Uterus (tissue), 4 donors: ENCODE measurements around the gene PM20D1. TPM values are rescaled to one million over a fixed set of nuclear protein-coding genes. Genes with fewer than 3 reads are reported as not detected.

ENCODE experiments used
- DNase-seq, 2 donors: peaks; one replicate each; pipeline ENCODE4 v3.0.0-alpha.2; 2019 to 2020
- H3K27ac ChIP-seq, 2 donors: fragments of 200-600 bp; sonication (generic); 1 replicate in 1 of 2; 2 replicates in 1 of 2; pipeline ENCODE4 v1.5.1; 2016 to 2018
- H3K27me3 ChIP-seq, 2 donors: fragments of 200-600 bp; sonication (generic); one replicate each; pipeline ENCODE4 v1.5.1; 2018 to 2019; ENCODE audit warnings: control low read depth in 1 of 2
- H3K36me3 ChIP-seq, 2 donors: fragments of 200-600 bp; sonication (generic); one replicate each; pipeline ENCODE4 v1.5.1; 2019; ENCODE audit warnings: control low read depth in 1 of 2
- H3K4me1 ChIP-seq, 2 donors: fragments of 200-600 bp; sonication (generic); one replicate each; pipeline ENCODE4 v1.5.1; 2018 to 2019; ENCODE audit warnings: control low read depth in 1 of 2
- H3K4me3 ChIP-seq, 2 donors: fragments of 200-600 bp; sonication (generic); 1 replicate in 1 of 2; 2 replicates in 1 of 2; pipeline ENCODE4 v1.5.1; 2018 to 2019; ENCODE audit warnings: mild to moderate bottlenecking in 1 of 2
- H3K9me3 ChIP-seq, 2 donors: fragments of 200-600 bp; sonication (generic); one replicate each; pipeline ENCODE4 v1.5.1; 2019; ENCODE audit warnings: control low read depth in 1 of 2
- POLR2A ChIP-seq, 2 donors: fragments of 450-650 bp; IDR thresholded peaks; one replicate each; pipeline ENCODE4 v1.6.1; 2016; ENCODE audit warnings: antibody characterized with exemption in 2 of 2, mild to moderate bottlenecking in 1 of 2, moderate library complexity in 1 of 2
- intact Hi-C: fragments of 100-400 bp; cut with DNase I; formaldehyde crosslinking; loops from one replicate; pipeline ENCODE4 v1.15.1; 2023; ENCODE audit warnings: low total_unique reads
- total RNA-seq, 4 donors: library from RNA; depleted of rRNA in 3 of 4; stranded (reverse); fragments of >200 nt in 3 of 4; gene quantifications; one replicate each; pipeline versions ENCODE4 v1.1.0 to v1.2.4, GENCODE V29; 2014 to 2023
- TF ChIP-seq, protein P1 (sequence below), 4 experiments: fragments of 200-600 bp in 2 of 4; fragments of 450-650 bp in 2 of 4; sonication (generic) in 2 of 4; IDR thresholded peaks; one replicate each; pipeline ENCODE4 v1.5.1; 2016 to 2019; ENCODE audit warnings: antibody characterized with exemption in 4 of 4, mild to moderate bottlenecking in 2 of 4, moderate library complexity in 1 of 4
- donor health status: DM: yes; HTN: yes; CAD: no.

PM20D1 gene
- total RNA-seq, 4 donors from 2014 or later, result 0.59 to 0.69 TPM; not detected in 2

DNA sequence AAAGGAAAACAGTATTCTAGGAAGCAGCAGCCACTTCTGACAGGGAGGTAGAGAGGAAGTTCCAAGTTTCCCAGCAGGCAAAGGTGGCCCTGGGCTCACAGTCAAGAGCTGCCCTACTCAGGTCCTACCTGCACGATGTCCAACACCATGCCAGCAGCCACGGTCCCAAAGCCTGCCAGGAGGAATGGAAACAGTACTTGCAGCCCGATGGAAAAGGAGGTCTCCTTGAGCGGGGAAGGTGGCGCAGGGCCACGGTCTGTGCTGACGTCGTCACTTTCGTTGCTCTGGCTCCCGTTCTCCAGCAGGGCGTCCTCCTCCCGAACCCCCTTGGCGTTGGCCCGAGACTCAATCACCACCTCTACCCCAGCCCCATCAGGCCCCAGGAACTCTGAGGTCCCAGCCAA lies 40.0 kb downstream of the PM20D1 start:
- no peaks in the 10 kb centered on the region for H3K27me3 ChIP-seq
- no peak for TF ChIP-seq POLR2A (IDR thresholded peaks at IDR 0.05)
- TF ChIP-seq, protein P1, sequence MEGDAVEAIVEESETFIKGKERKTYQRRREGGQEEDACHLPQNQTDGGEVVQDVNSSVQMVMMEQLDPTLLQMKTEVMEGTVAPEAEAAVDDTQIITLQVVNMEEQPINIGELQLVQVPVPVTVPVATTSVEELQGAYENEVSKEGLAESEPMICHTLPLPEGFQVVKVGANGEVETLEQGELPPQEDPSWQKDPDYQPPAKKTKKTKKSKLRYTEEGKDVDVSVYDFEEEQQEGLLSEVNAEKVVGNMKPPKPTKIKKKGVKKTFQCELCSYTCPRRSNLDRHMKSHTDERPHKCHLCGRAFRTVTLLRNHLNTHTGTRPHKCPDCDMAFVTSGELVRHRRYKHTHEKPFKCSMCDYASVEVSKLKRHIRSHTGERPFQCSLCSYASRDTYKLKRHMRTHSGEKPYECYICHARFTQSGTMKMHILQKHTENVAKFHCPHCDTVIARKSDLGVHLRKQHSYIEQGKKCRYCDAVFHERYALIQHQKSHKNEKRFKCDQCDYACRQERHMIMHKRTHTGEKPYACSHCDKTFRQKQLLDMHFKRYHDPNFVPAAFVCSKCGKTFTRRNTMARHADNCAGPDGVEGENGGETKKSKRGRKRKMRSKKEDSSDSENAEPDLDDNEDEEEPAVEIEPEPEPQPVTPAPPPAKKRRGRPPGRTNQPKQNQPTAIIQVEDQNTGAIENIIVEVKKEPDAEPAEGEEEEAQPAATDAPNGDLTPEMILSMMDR (IDR thresholded peaks at IDR 0.05), result no peak
- no peak for DNase-seq
- H3K9me3 ChIP-seq, result no peaks in the 10 kb centered on the region
- peaks cover 6 to 20% of the 10 kb centered on the region in 2 donors for H3K4me1 ChIP-seq
- intact Hi-C loops, result no loop called here
- H3K36me3 ChIP-seq, result no peaks in the 10 kb centered on the region
- H3K4me3 ChIP-seq, result no peak overlapping the region
- H3K27ac ChIP-seq, result no peak overlapping the region

GRCh38 chr1:205809469-205809868 lies 40.5 kb downstream of the PM20D1 start:
- no peaks in the 10 kb centered on the region for H3K36me3 ChIP-seq
- peaks cover 6 to 20% of the 10 kb centered on the region in 2 donors for H3K4me1 ChIP-seq
- no peaks in the 10 kb centered on the region for H3K27me3 ChIP-seq
- H3K9me3 ChIP-seq, result no peaks in the 10 kb centered on the region
- intact Hi-C loops, result no loop called here
- DNase-seq, result no peak
- no peak overlapping the region for H3K4me3 ChIP-seq
- TF ChIP-seq, protein P1 (IDR thresholded peaks at IDR 0.05), result no peak
- no peak overlapping the region for H3K27ac ChIP-seq

- no peak overlapping the region for H3K4me3 ChIP-seq
- intact Hi-C loops, result no loop called here
- no peak overlapping the region for H3K27ac ChIP-seq
- H3K36me3 ChIP-seq, result no peaks in the 10 kb centered on the region
- DNase-seq, result no peak
- no peaks in the 10 kb centered on the region for H3K27me3 ChIP-seq
- TF ChIP-seq, protein P1 (IDR thresholded peaks at IDR 0.05), result no peak
- no peak for TF ChIP-seq POLR2A (IDR thresholded peaks at IDR 0.05)
- H3K4me1 ChIP-seq, result peaks cover 6 to 17% of the 10 kb centered on the region in 2 donors
- no peaks in the 10 kb centered on the region for H3K9me3 ChIP-seq
Observed at GRCh38 chr1:205805082-205805711, 44.7 kb downstream of the PM20D1 start.

GRCh38 chr1:205804605-205805004 lies 45.3 kb downstream of the PM20D1 start:
- Histone ChIP-seq H3K27ac (no peak overlapping the region), H3K4me1 (peaks cover 2 to 11% of the 10 kb centered on the region in 2 donors), H3K27me3 (no peaks in the 10 kb centered on the region), H3K36me3 (no peaks in the 10 kb centered on the region), H3K9me3 (no peaks in the 10 kb centered on the region), H3K4me3 (no peak overlapping the region)
- TF ChIP-seq, protein P1 (IDR thresholded peaks at IDR 0.05), result no peak
- TF ChIP-seq POLR2A (IDR thresholded peaks at IDR 0.05), result no peak
- intact Hi-C loops, result no loop called here
- no peak for DNase-seq

DNA sequence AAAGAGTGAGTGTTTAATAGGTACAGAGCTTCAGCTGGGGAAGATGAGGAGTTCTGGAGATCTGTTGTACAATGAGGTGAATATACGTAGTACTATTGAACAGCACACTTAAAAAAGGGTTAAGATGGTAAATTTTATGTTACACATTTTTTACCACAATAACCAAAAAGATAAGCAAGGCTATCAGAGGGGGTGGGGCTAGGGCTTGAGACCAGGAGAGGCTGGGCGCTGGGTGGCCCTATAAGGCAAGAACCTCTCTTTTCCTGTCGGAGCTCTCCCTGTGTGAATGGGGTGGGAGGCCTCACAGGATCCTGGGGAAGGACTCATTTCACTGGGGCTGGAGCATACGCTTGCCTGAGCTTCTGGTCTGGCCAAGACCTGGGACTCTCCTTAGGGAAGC lies 45.9 kb downstream of the PM20D1 start:
- intact Hi-C loops, result no loop called here
- no peaks in the 10 kb centered on the region for H3K9me3 ChIP-seq
- TF ChIP-seq POLR2A (IDR thresholded peaks at IDR 0.05), result no peak
- TF ChIP-seq, protein P1 (IDR thresholded peaks at IDR 0.05), result no peak
- H3K27me3 ChIP-seq, result no peaks in the 10 kb centered on the region
- no peak overlapping the region for H3K4me3 ChIP-seq
- no peaks in the 10 kb centered on the region for H3K36me3 ChIP-seq
- no peak for DNase-seq
- H3K4me1 ChIP-seq, result peaks cover 0 to 4% of the 10 kb centered on the region in 2 donors
- H3K27ac ChIP-seq, result no peak overlapping the region
